Mucosa of rectum (tissue), 2 donors: ENCODE data around the gene SOX15.

Experiments
- H3K27ac ChIP-seq, 2 donors: one replicate each; pipeline ENCODE4 v1.7.0; 2013; ENCODE audit warnings: inconsistent platforms in 2 of 2, low read depth in 2 of 2, low read length in 2 of 2
- H3K27me3 ChIP-seq, 2 donors: one replicate each; pipeline ENCODE4 v1.7.0; 2013; ENCODE audit warnings: low read length in 2 of 2; ENCODE audit not compliant: control insufficient read depth in 2 of 2, insufficient read depth in 2 of 2
- H3K36me3 ChIP-seq, 2 donors: one replicate each; pipeline ENCODE4 v1.7.0; 2013; ENCODE audit warnings: low read length in 2 of 2; ENCODE audit not compliant: control insufficient read depth in 2 of 2, insufficient read depth in 2 of 2
- H3K4me1 ChIP-seq, 2 donors: one replicate each; pipeline ENCODE4 v1.7.0; 2013; ENCODE audit warnings: low read length in 2 of 2, mild to moderate bottlenecking in 1 of 2; ENCODE audit not compliant: control insufficient read depth in 2 of 2, insufficient read depth in 2 of 2
- H3K4me3 ChIP-seq, 2 donors: one replicate each; pipeline ENCODE4 v1.7.0; 2013; ENCODE audit warnings: low read length in 2 of 2
- H3K9ac ChIP-seq, 2 donors: one replicate each; pipeline ENCODE4 v1.7.0; 2013; ENCODE audit warnings: low read length in 2 of 2, low read depth in 1 of 2, mild to moderate bottlenecking in 1 of 2
- H3K9me3 ChIP-seq, 2 donors: one replicate each; pipeline ENCODE4 v1.7.0; 2013; ENCODE audit warnings: low read length in 2 of 2; ENCODE audit not compliant: control insufficient read depth in 2 of 2
- donor health status: healthy.
- donor health status: Normal muscosa, but diverticular disease.

SOX15 gene

GRCh38 chr17:7563115-7563869 lies 26.6 kb downstream of the SOX15 start:
- H3K36me3 ChIP-seq, result peaks cover 15 to 16% of the 10 kb centered on the region in 2 donors
- H3K27ac ChIP-seq, result no peak overlapping the region
- peak overlapping the region in 1 of 2 donors; percentile 14 for H3K9ac ChIP-seq
- no peaks in the 10 kb centered on the region for H3K9me3 ChIP-seq
- peak overlapping the region in 1 of 2 donors; percentile 85 for H3K4me3 ChIP-seq
- H3K4me1 ChIP-seq, result peaks cover 40% of the 10 kb centered on the region in 2 donors
- no peaks in the 10 kb centered on the region for H3K27me3 ChIP-seq

DNA sequence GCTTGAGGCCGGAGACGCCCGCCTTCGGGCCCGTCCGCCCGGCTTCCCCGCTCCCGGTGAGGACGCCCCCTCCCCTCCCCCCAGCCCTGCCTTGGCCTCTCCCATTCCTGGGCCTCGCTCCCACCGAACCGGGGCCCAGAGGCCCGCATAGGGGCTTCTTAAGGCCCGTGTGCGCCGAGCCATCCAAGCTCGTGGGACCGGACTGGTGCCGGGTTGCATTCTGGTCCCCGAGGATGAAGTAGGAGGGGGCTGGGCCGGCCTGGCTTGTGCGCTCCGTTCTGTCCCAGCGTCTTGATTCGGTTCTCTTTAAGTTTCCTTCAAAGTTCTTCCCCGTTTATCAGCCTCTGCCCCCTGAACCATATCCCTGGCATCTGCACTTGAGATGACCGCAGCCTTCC lies 27.7 kb downstream of the SOX15 start:
- no peaks in the 10 kb centered on the region for H3K9me3 ChIP-seq
- H3K4me3 ChIP-seq, result peak overlapping the region; percentile 69 to 85
- peak overlapping the region; percentile 74 to 87 for H3K9ac ChIP-seq
- H3K36me3 ChIP-seq, result peaks cover 15 to 16% of the 10 kb centered on the region in 2 donors
- H3K4me1 ChIP-seq, result peaks cover 50% of the 10 kb centered on the region in 2 donors
- H3K27me3 ChIP-seq, result no peaks in the 10 kb centered on the region
- H3K27ac ChIP-seq, result peak overlapping the region; percentile 98 to 99

GRCh38 chr17:7561589-7562207 lies 28.2 kb downstream of the SOX15 start, which contains the start of gene SENP3:
TSS of gene SENP3 (plus strand) at chr17:7561919. CDS start at chr17:7563077, 1,158 bp downstream.
- peak within 1 kb of the TSS; percentile 87 to 94 for H3K9ac ChIP-seq
- H3K36me3 ChIP-seq, result peaks cover 12 to 16% of the 10 kb centered on the region in 2 donors
- no peaks in the 10 kb centered on the region for H3K27me3 ChIP-seq
- peaks cover 55 to 56% of the 10 kb centered on the region in 2 donors for H3K4me1 ChIP-seq
- H3K27ac ChIP-seq, result peak within 1 kb of the TSS; percentile 98 to 99
- H3K4me3 ChIP-seq, result peak within 1 kb of the TSS; percentile 69 to 85
- no peaks in the 10 kb centered on the region for H3K9me3 ChIP-seq

GRCh38 chr17:7561028-7561575 lies 28.8 kb downstream of the SOX15 start:
- Histone ChIP-seq H3K9ac (peak overlapping the region; percentile 79 to 94), H3K4me1 (peaks cover 57% of the 10 kb centered on the region in 2 donors), H3K4me3 (peak overlapping the region; percentile 69 to 85), H3K27me3 (no peaks in the 10 kb centered on the region), H3K27ac (peak overlapping the region; percentile 98 to 99), H3K36me3 (peaks cover 12 to 16% of the 10 kb centered on the region in 2 donors), H3K9me3 (no peaks in the 10 kb centered on the region)

GRCh38 chr17:7560172-7561027 lies 29.5 kb downstream of the SOX15 start:
- Histone ChIP-seq H3K36me3 (peaks cover 7 to 12% of the 10 kb centered on the region in 2 donors), H3K27me3 (no peaks in the 10 kb centered on the region), H3K4me3 (peak overlapping the region; percentile 69 to 85), H3K4me1 (peaks cover 57 to 59% of the 10 kb centered on the region in 2 donors), H3K27ac (peak overlapping the region; percentile 98 to 99), H3K9me3 (no peaks in the 10 kb centered on the region), H3K9ac (peak overlapping the region; percentile 77 to 94)

- peak overlapping the region; percentile 77 to 94 for H3K9ac ChIP-seq
- peaks cover 57 to 59% of the 10 kb centered on the region in 2 donors for H3K4me1 ChIP-seq
- peaks cover 3 to 4% of the 10 kb centered on the region in 2 donors for H3K36me3 ChIP-seq
- H3K9me3 ChIP-seq, result no peaks in the 10 kb centered on the region
- no peaks in the 10 kb centered on the region for H3K27me3 ChIP-seq
- H3K4me3 ChIP-seq, result peak overlapping the region; percentile 69 to 85
- peak overlapping the region; percentile 98 to 99 for H3K27ac ChIP-seq
These were observed 30.3 kb downstream of the SOX15 start for GRCh38 chr17:7559320-7560171.

DNA sequence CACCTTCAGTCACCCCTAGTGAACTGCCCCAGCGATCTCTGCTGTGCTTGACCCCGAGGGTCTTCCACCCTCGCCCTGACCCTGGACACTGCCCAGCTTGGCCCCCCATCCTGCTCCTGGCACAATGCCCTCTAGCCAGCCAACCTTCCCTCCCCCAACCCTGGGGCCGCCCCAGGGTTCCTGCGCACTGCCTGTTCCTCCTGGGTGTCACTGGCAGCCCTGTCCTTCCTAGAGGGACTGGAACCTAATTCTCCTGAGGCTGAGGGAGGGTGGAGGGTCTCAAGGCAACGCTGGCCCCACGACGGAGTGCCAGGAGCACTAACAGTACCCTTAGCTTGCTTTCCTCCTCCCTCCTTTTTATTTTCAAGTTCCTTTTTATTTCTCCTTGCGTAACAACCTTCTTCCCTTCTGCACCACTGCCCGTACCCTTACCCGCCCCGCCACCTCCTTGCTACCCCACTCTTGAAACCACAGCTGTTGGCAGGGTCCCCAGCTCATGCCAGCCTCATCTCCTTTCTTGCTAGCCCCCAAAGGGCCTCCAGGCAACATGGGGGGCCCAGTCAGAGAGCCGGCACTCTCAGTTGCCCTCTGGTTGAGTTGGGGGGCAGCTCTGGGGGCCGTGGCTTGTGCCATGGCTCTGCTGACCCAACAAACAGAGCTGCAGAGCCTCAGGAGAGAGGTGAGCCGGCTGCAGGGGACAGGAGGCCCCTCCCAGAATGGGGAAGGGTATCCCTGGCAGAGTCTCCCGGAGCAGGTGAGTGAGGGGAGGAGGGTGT lies 31.2 kb downstream of the SOX15 start, which contains the start of gene TNFSF13:
Gene TNFSF13 (plus strand): TSS at position 207 of the 776 bp plus-strand sequence. CDS start 290 bp downstream, at position 497.
- Histone ChIP-seq H3K4me3 (peak within 1 kb of the TSS; percentile 69 to 85), H3K27ac (peak within 1 kb of the TSS; percentile 98 to 99), H3K9me3 (no peaks in the 10 kb centered on the region), H3K9ac (peak within 1 kb of the TSS; percentile 77 to 94), H3K4me1 (peaks cover 57 to 59% of the 10 kb centered on the region in 2 donors), H3K27me3 (no peaks in the 10 kb centered on the region), H3K36me3 (peaks cover 0 to 3% of the 10 kb centered on the region in 2 donors)

DNA sequence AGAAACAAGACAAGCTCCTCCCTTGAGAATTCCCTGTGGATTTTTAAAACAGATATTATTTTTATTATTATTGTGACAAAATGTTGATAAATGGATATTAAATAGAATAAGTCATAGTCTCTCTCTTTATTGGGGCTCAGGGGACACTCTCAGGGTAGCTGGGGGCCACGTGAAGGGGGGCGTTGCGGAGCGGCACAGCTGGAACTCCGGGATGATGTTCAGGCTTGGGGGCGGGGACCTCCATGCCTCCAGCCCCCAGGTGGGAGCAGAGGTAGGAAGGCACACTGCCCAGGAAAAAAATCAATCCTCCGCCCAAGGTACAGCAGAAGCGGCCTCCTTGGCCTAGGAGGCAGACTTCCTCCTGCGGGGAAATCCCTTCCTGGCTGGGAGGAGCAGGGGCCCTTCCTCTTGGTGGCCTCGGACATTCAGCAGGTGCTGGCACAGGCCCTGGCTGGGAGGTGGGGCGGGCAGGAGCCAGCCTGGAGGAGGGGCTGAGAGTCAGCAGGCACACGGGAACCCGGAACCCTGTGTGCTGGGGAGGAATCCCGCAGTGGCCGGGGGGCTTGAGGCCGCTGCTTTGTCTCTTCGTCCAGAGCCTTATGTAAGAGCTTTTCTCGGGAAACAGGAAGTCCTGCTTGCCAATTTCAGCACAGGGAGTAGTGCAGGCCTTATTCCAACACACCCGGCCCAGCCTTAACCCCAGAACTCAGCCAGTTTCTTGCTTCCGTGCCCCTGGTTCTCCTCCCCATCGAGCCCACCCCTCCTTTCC lies 31.9 kb downstream of the SOX15 start:
- H3K9me3 ChIP-seq, result no peaks in the 10 kb centered on the region
- peak overlapping the region; percentile 69 to 85 for H3K4me3 ChIP-seq
- peak overlapping the region; percentile 77 to 94 for H3K9ac ChIP-seq
- peaks cover 0 to 3% of the 10 kb centered on the region in 2 donors for H3K36me3 ChIP-seq
- peak overlapping the region; percentile 98 to 99 for H3K27ac ChIP-seq
- H3K27me3 ChIP-seq, result no peaks in the 10 kb centered on the region
- peaks cover 55 to 59% of the 10 kb centered on the region in 2 donors for H3K4me1 ChIP-seq
